Spinal cord (tissue), 10 donors: ENCODE results near the gene TPRG1L. TPM values are rescaled to one million over a fixed set of nuclear protein-coding genes. Genes with fewer than 3 reads are reported as not detected.

Source experiments
- DNase-seq, 6 donors: peaks; one replicate each; pipeline versions ENCODE4 v3.0.0 to v3.0.0-alpha.2; 2013 to 2015; ENCODE audit warnings: low spot score in 6 of 6, low read depth in 4 of 6
- H3K27ac ChIP-seq: one replicate; pipeline ENCODE4 v1.5.1; 2013; ENCODE audit warnings: low read depth, low read length, control low read depth
- H3K27me3 ChIP-seq: one replicate; pipeline ENCODE4 v1.6.1; 2013; ENCODE audit warnings: low read length; ENCODE audit not compliant: control insufficient read depth, insufficient read depth
- H3K36me3 ChIP-seq: one replicate; pipeline ENCODE4 v1.6.1; 2013; ENCODE audit warnings: low read length; ENCODE audit not compliant: control insufficient read depth, insufficient read depth
- H3K4me1 ChIP-seq: one replicate; pipeline ENCODE4 v1.6.1; 2013; ENCODE audit warnings: low read length; ENCODE audit not compliant: control insufficient read depth, insufficient read depth
- H3K4me3 ChIP-seq: one replicate; pipeline ENCODE4 v1.5.1; 2013; ENCODE audit warnings: low read depth, low read length, control low read depth
- H3K9me3 ChIP-seq: one replicate; pipeline ENCODE4 v1.6.1; 2013; ENCODE audit warnings: low read length; ENCODE audit not compliant: control insufficient read depth, insufficient read depth
- WGBS: methylation state at CpG from one replicate; pipeline ENCODE4 v1.1.5; 2013; ENCODE audit warnings: missing lambda C conversion rate; ENCODE audit not compliant: insufficient coverage; 5-methylcytosine and 5-hydroxymethylcytosine counted together
- polyA plus RNA-seq, 2 donors: library from polyadenylated mRNA; unstranded; fragments of 120-200 nt; gene quantifications; one replicate each; pipeline ENCODE4 v1.2.1, GENCODE V29; 2013; ENCODE audit not compliant: insufficient read length in 2 of 2
- total RNA-seq, 2 donors: library from RNA; depleted of rRNA in 1 of 2; stranded (reverse); fragments of 120-200 nt in 1 of 2; fragments of >200 nt in 1 of 2; gene quantifications; one replicate each; pipeline versions ENCODE4 v1.2.3 to v1.2.4, GENCODE V29; 2013 to 2014
- donor health status: healthy.

The TPRG1L gene
- total and polyA plus RNA-seq, 4 donors = 18.5 to 45.3 (median 38.7) TPM

- H3K36me3 ChIP-seq = peaks cover 23% of the 10 kb centered on the region
- peak within 1 kb of the TSS; percentile 63 for H3K4me3 ChIP-seq
- peaks cover 42% of the 10 kb centered on the region for H3K27me3 ChIP-seq
- peaks cover 28% of the 10 kb centered on the region for H3K4me1 ChIP-seq
- H3K9me3 ChIP-seq = no peaks in the 10 kb centered on the region
- DNase-seq = peak; percentile 72 to 97 (median 83)
- no peak within 1 kb of the TSS for H3K27ac ChIP-seq
- 5% methylated on average over 58 of the region's 60 CpGs for WGBS
These were observed 24.8 kb downstream of the TPRG1L start, which contains the start of gene WRAP73 for GRCh38 chr1:3649342-3650247. Gene WRAP73 (minus strand): TSS chr1:3650103. CDS start chr1:3649999, 104 bp downstream.

- WGBS = 2% methylated on average over 40 of the region's 50 CpGs
- Histone ChIP-seq H3K36me3 (peaks cover 18% of the 10 kb centered on the region), H3K9me3 (no peaks in the 10 kb centered on the region), H3K27me3 (peaks cover 50% of the 10 kb centered on the region), H3K4me1 (peaks cover 28% of the 10 kb centered on the region), H3K4me3 (no peak overlapping the region), H3K27ac (no peak overlapping the region)
- DNase-seq = peak in 2 of 6 donors; percentile 9 to 15
These were observed 25.6 kb downstream of the TPRG1L start for GRCh38 chr1:3650248-3651025.

GRCh38 chr1:3651026-3651929, 26.5 kb downstream of the TPRG1L start:
- 2% methylated on average over 81 of the region's 83 CpGs for WGBS
- Histone ChIP-seq H3K4me1 (peaks cover 28% of the 10 kb centered on the region), H3K27me3 (peaks cover 50% of the 10 kb centered on the region), H3K27ac (no peak overlapping the region), H3K4me3 (no peak overlapping the region), H3K36me3 (peaks cover 11% of the 10 kb centered on the region), H3K9me3 (no peaks in the 10 kb centered on the region)
- peak in 2 of 6 donors; percentile 12 to 22 for DNase-seq

- H3K9me3 ChIP-seq = no peaks in the 10 kb centered on the region
- peaks cover 28% of the 10 kb centered on the region for H3K4me1 ChIP-seq
- H3K27me3 ChIP-seq = peaks cover 50% of the 10 kb centered on the region
- H3K27ac ChIP-seq = no peak within 1 kb of the TSS
- WGBS = under 1% methylated on average over 79 of the region's 80 CpGs
- peak in 1 of 6 donors; percentile 43 for DNase-seq
- peak within 1 kb of the TSS; percentile 5 for H3K4me3 ChIP-seq
- H3K36me3 ChIP-seq = peaks cover 5% of the 10 kb centered on the region
These were observed 27.2 kb downstream of the TPRG1L start, which contains the start of gene TP73 for GRCh38 chr1:3651930-3652547. Gene TP73 (plus strand): TSS chr1:3652516. CDS start chr1:3682366, 29,850 bp downstream.

- H3K27ac ChIP-seq = no peak overlapping the region
- peak overlapping the region; percentile 5 for H3K4me3 ChIP-seq
- no peaks in the 10 kb centered on the region for H3K36me3 ChIP-seq
- H3K4me1 ChIP-seq = peaks cover 28% of the 10 kb centered on the region
- no peak for DNase-seq
- no peaks in the 10 kb centered on the region for H3K9me3 ChIP-seq
- WGBS = 2% methylated on average over 68 of the region's 68 CpGs
- H3K27me3 ChIP-seq = peaks cover 56% of the 10 kb centered on the region
These were observed 27.9 kb downstream of the TPRG1L start for GRCh38 chr1:3652548-3653285.

GRCh38 chr1:3653286-3653618, 28.4 kb downstream of the TPRG1L start:
- H3K27ac ChIP-seq = no peak overlapping the region
- peaks cover 62% of the 10 kb centered on the region for H3K27me3 ChIP-seq
- H3K9me3 ChIP-seq = no peaks in the 10 kb centered on the region
- peaks cover 32% of the 10 kb centered on the region for H3K4me1 ChIP-seq
- H3K4me3 ChIP-seq = no peak overlapping the region
- 14% methylated on average over 10 of the region's 10 CpGs for WGBS
- H3K36me3 ChIP-seq = no peaks in the 10 kb centered on the region
- no peak for DNase-seq

GRCh38 chr1:3654549-3655281, 29.9 kb downstream of the TPRG1L start:
- H3K4me1 ChIP-seq = peaks cover 30% of the 10 kb centered on the region
- no peaks in the 10 kb centered on the region for H3K9me3 ChIP-seq
- H3K27me3 ChIP-seq = peaks cover 65% of the 10 kb centered on the region
- no peak for DNase-seq
- H3K4me3 ChIP-seq = no peak overlapping the region
- no peak overlapping the region for H3K27ac ChIP-seq
- H3K36me3 ChIP-seq = no peaks in the 10 kb centered on the region
- WGBS = 86% methylated on average over 21 of the region's 22 CpGs
